CD4-positive, alpha-beta T cell (primary cell): ENCODE data around the gene TENM4. TPM values are rescaled to one million over a fixed set of nuclear protein-coding genes. Genes with fewer than 3 reads are reported as not detected.

Source experiments
- ATAC-seq: fragments of 200-7000 bp; cut with Tn5 transposase; one replicate; pipeline ENCODE4 v1.10.0; 2022; ENCODE audit warnings: mild to moderate bottlenecking; ENCODE audit not compliant: poor library complexity
- CTCF ChIA-PET: fragments of 350-600 bp; sonication (Branson Sonifier 250); formaldehyde crosslinking; loops from one replicate; lab custom pipeline; 2021; ENCODE audit warnings: antibody characterized with exemption, inconsistent platforms; lab: Charles Lee
- POLR2A ChIA-PET: fragments of 350-600 bp; sonication (Branson Sonifier 250); formaldehyde crosslinking; loops from one replicate; lab custom pipeline; 2021; ENCODE audit warnings: antibody characterized with exemption, inconsistent platforms; lab: Charles Lee
- DNase-seq, 14 experiments: peaks; one replicate each; pipeline ENCODE4 v3.0.0-alpha.2; 2013 to 2020; ENCODE audit warnings: mixed read lengths in 2 of 14
- H3K27ac ChIP-seq, 2 donors: one replicate each; pipeline versions ENCODE4 v1.5.1 to v1.7.0; 2013; ENCODE audit warnings: low read length in 2 of 2, low read depth in 1 of 2, mild to moderate bottlenecking in 1 of 2
- H3K27me3 ChIP-seq, 2 experiments: 1 replicate in 1 of 2; 2 replicates in 1 of 2; pipeline versions ENCODE4 v1.6.1 to v1.7.0; 2013; ENCODE audit warnings: low read length in 2 of 2, control low read depth in 1 of 2, mild to moderate bottlenecking in 1 of 2, moderate library complexity in 1 of 2; ENCODE audit not compliant: insufficient read depth in 2 of 2, control insufficient read depth in 1 of 2
- H3K36me3 ChIP-seq: one replicate; pipeline ENCODE4 v1.6.1; 2013; ENCODE audit warnings: low read length, control low read depth; ENCODE audit not compliant: insufficient read depth
- H3K4me1 ChIP-seq: one replicate; pipeline ENCODE4 v1.6.1; 2013; ENCODE audit warnings: low read length, control low read depth; ENCODE audit not compliant: insufficient read depth
- H3K4me3 ChIP-seq: one replicate; pipeline ENCODE4 v1.5.1; 2013; ENCODE audit warnings: mild to moderate bottlenecking, low read length, moderate library complexity
- H3K9me3 ChIP-seq, 2 experiments: 1 replicate in 1 of 2; 2 replicates in 1 of 2; pipeline versions ENCODE4 v1.6.1 to v1.7.0; 2013; ENCODE audit warnings: low read length in 2 of 2, mild to moderate bottlenecking in 2 of 2, control low read depth in 1 of 2, moderate library complexity in 1 of 2; ENCODE audit not compliant: control insufficient read depth in 1 of 2, insufficient read depth in 1 of 2
- H3K27ac Mint-ChIP-seq: one replicate; pipeline ENCODE4 v1.8.0; 2020; ENCODE audit warnings: mixed read lengths
- H3K27me3 Mint-ChIP-seq: one replicate; pipeline ENCODE4 v1.8.0; 2021; ENCODE audit warnings: mixed read lengths
- H3K36me3 Mint-ChIP-seq: one replicate; pipeline ENCODE4 v1.8.0; 2021; ENCODE audit warnings: low read depth, mixed read lengths
- H3K4me1 Mint-ChIP-seq: one replicate; pipeline ENCODE4 v1.8.0; 2021; ENCODE audit warnings: low read depth, mixed read lengths
- H3K4me3 Mint-ChIP-seq: one replicate; pipeline ENCODE4 v1.8.0; 2020; ENCODE audit warnings: mild to moderate bottlenecking, mixed read lengths
- H3K9me3 Mint-ChIP-seq: one replicate; pipeline ENCODE4 v1.8.0; 2020; ENCODE audit warnings: mixed read lengths
- CTCF ChIP-seq: fragments of 200-600 bp; IDR thresholded peaks from one replicate; pipeline ENCODE4 v1.8.0; 2022; ENCODE audit warnings: antibody characterized with exemption, mild to moderate bottlenecking
- intact Hi-C, 2 experiments: fragments of 100-400 bp; cut with DNase I in 1 of 2; cut with micrococcal nuclease in 1 of 2; formaldehyde crosslinking; loops; one replicate each; pipeline versions ENCODE4 v1.15.1 to v1.9.0; 2023 to 2025; cut with DNase I, micrococcal nuclease
- total RNA-seq, 174 experiments: library from RNA in 2 of 174; stranded (reverse) in 2 of 174; gene quantifications; one replicate each; pipeline ENCODE4 v1.2.3 and lab custom pipeline; 2021 to 2026

Gene TENM4
- total RNA-seq, 2 experiments from 2014 or later, result 0.22 to 0.31 TPM

GRCh38 chr11:79403839-79404238 is 37.0 kb downstream of the TENM4 start:
- intact Hi-C loops, result no loop called here
- peaks cover 5% of the 10 kb centered on the region for H3K27me3 Mint-ChIP-seq
- TF ChIP-seq CTCF, result no peak
- H3K9me3 Mint-ChIP-seq, result no peaks in the 10 kb centered on the region
- Histone ChIP-seq H3K27me3 (no peaks in the 10 kb centered on the region), H3K4me1 (no peaks in the 10 kb centered on the region), H3K4me3 (no peak overlapping the region), H3K36me3 (no peaks in the 10 kb centered on the region), H3K9me3 (peaks cover 0 to 4% of the 10 kb centered on the region in 2 experiments), H3K27ac (no peak overlapping the region)
- H3K4me3 Mint-ChIP-seq, result no peak overlapping the region
- no peaks in the 10 kb centered on the region for H3K4me1 Mint-ChIP-seq
- ChIA-PET CTCF (no interaction called here), POLR2A (no interaction called here)
- DNase-seq (no peak), ATAC-seq (no peak)
- no peak overlapping the region for H3K27ac Mint-ChIP-seq
- H3K36me3 Mint-ChIP-seq, result no peaks in the 10 kb centered on the region

- Mint-ChIP-seq H3K4me1 (no peaks in the 10 kb centered on the region), H3K27me3 (peaks cover 5% of the 10 kb centered on the region), H3K36me3 (no peaks in the 10 kb centered on the region), H3K27ac (no peak overlapping the region), H3K9me3 (no peaks in the 10 kb centered on the region), H3K4me3 (no peak overlapping the region)
- Histone ChIP-seq H3K9me3 (peaks cover 0 to 4% of the 10 kb centered on the region in 2 experiments), H3K27ac (no peak overlapping the region), H3K4me1 (no peaks in the 10 kb centered on the region), H3K4me3 (no peak overlapping the region), H3K36me3 (no peaks in the 10 kb centered on the region), H3K27me3 (no peaks in the 10 kb centered on the region)
- ChIA-PET POLR2A (no interaction called here), CTCF (no interaction called here)
- no peak for TF ChIP-seq CTCF
- no peak for ATAC-seq
- intact Hi-C loops, result no loop called here
- DNase-seq, result no peak
Measured at GRCh38 chr11:79402912-79403311, 37.9 kb downstream of the TENM4 start.

- no peaks in the 10 kb centered on the region for H3K36me3 ChIP-seq
- DNase-seq, result no peak
- intact Hi-C loops, result no loop called here
- H3K27me3 ChIP-seq, result no peaks in the 10 kb centered on the region
- H3K4me1 ChIP-seq, result no peaks in the 10 kb centered on the region
- Mint-ChIP-seq H3K4me3 (no peak overlapping the region), H3K27me3 (peaks cover 5% of the 10 kb centered on the region), H3K36me3 (no peaks in the 10 kb centered on the region), H3K4me1 (no peaks in the 10 kb centered on the region), H3K27ac (no peak overlapping the region), H3K9me3 (no peaks in the 10 kb centered on the region)
- no peak overlapping the region for H3K4me3 ChIP-seq
- no peak for ATAC-seq
- POLR2A ChIA-PET, result no interaction called here
- no peak for TF ChIP-seq CTCF
- peaks cover 0 to 4% of the 10 kb centered on the region in 2 experiments for H3K9me3 ChIP-seq
- no peak overlapping the region for H3K27ac ChIP-seq
- CTCF ChIA-PET, result no interaction called here
Measured at GRCh38 chr11:79400717-79401330, 40.0 kb downstream of the TENM4 start.
